A673 (cell line): ENCODE data around the gene TAS1R2.

Source experiments
- CTCF ChIP-seq: fragments of 300-800, 200-600 bp; sonication (generic); conservative IDR thresholded peaks from 2 replicates; pipeline ENCODE4 v1.5.1; 2017; ENCODE audit warnings: low read depth, mild to moderate bottlenecking, antibody characterized with exemption, low read length, moderate library complexity, mixed read lengths
- EZH2 ChIP-seq: fragments of 200-600 bp; sonication (generic); IDR thresholded peaks from 2 replicates; pipeline ENCODE4 v1.6.1; 2017; ENCODE audit warnings: borderline replicate concordance, low read depth, mild to moderate bottlenecking, mixed read lengths, antibody characterized with exemption, low read length; ENCODE audit not compliant: poor library complexity, severe bottlenecking

GRCh38 chr1:18802231-18802630, 57.2 kb downstream of the TAS1R2 start:
- TF ChIP-seq CTCF (no peak), EZH2 (no peak)
